HepG2 (cell line): ENCODE measurements around the gene RTEL1. TPM values are rescaled to one million over a fixed set of nuclear protein-coding genes. Genes with fewer than 3 reads are reported as not detected.

Experiments
- ARHGAP35 ChIP-seq: sonication (generic); formaldehyde crosslinking; IDR thresholded peaks from 2 replicates; pipeline ENCODE4 v1.9.0; 2022; ENCODE audit warnings: mild to moderate bottlenecking, inconsistent platforms, moderate library complexity, missing genetic modification reagents, borderline replicate concordance
- ARID4A ChIP-seq: sonication (generic); formaldehyde crosslinking; IDR thresholded peaks from 2 replicates; pipeline ENCODE4 v1.5.0; 2020; ENCODE audit warnings: mild to moderate bottlenecking, missing genetic modification reagents, borderline replicate concordance
- CEBPZ ChIP-seq: IDR thresholded peaks from 2 replicates; pipeline ENCODE4 v1.6.1; 2012; ENCODE audit warnings: low read length, improper control_type of control experiment
- DNMT1 ChIP-seq: sonication (generic); formaldehyde crosslinking; IDR thresholded peaks from 2 replicates; pipeline ENCODE4 v1.5.1; 2020; ENCODE audit warnings: mild to moderate bottlenecking, missing genetic modification reagents
- GMEB2 ChIP-seq: IDR thresholded peaks from 2 replicates; pipeline ENCODE4 v1.6.1; 2016; ENCODE audit warnings: missing biosample characterization, missing genetic modification reagents, low read depth
- HNF1A ChIP-seq, 2 experiments: sonication (generic) in 1 of 2; formaldehyde crosslinking in 1 of 2; IDR thresholded peaks; 2 replicates each; pipeline versions ENCODE4 v1.4.0 to v1.6.1; 2016 to 2020; ENCODE audit warnings: borderline replicate concordance in 1 of 2, low read depth in 1 of 2, mild to moderate bottlenecking in 1 of 2, missing genetic modification reagents in 1 of 2
- KDM4B ChIP-seq: sonication (generic); formaldehyde crosslinking; IDR thresholded peaks from 2 replicates; pipeline ENCODE4 v1.4.0; 2020; ENCODE audit warnings: missing genetic modification reagents
- KLF16 ChIP-seq, 2 experiments: sonication (generic) in 1 of 2; formaldehyde crosslinking in 1 of 2; IDR thresholded peaks; 2 replicates each; pipeline versions ENCODE4 v1.6.1 to v1.8.0; 2016 to 2023; ENCODE audit warnings: missing genetic modification reagents in 2 of 2, missing compliant biosample characterization in 1 of 2
- PAWR ChIP-seq: sonication (generic); formaldehyde crosslinking; IDR thresholded peaks from 2 replicates; pipeline ENCODE4 v1.4.0; 2020; ENCODE audit warnings: missing genetic modification reagents, mild to moderate bottlenecking, borderline replicate concordance
- RARA ChIP-seq: IDR thresholded peaks from 2 replicates; pipeline ENCODE4 v1.6.1; 2016; ENCODE audit warnings: missing genetic modification reagents, missing compliant biosample characterization
- SP140L ChIP-seq: sonication (generic); formaldehyde crosslinking; IDR thresholded peaks from 2 replicates; pipeline ENCODE4 v1.4.0; 2020; ENCODE audit warnings: missing genetic modification reagents, borderline replicate concordance
- SUZ12 ChIP-seq: fragments of 150-350 bp; IDR thresholded peaks from 2 replicates; pipeline ENCODE4 v1.6.1; 2014; ENCODE audit warnings: low read depth, low read length
- XBP1 ChIP-seq: sonication (generic); formaldehyde crosslinking; IDR thresholded peaks from 2 replicates; pipeline ENCODE4 v1.5.0; 2020; ENCODE audit warnings: missing genetic modification reagents
- ZBTB38 ChIP-seq: sonication (generic); formaldehyde crosslinking; IDR thresholded peaks from 2 replicates; pipeline ENCODE4 v1.5.1; 2020; ENCODE audit warnings: mild to moderate bottlenecking, missing genetic modification reagents
- ZNF569 ChIP-seq: sonication (generic); formaldehyde crosslinking; IDR thresholded peaks from 2 replicates; pipeline ENCODE4 v1.5.0; 2020; ENCODE audit warnings: mild to moderate bottlenecking, missing genetic modification reagents, moderate library complexity, borderline replicate concordance
- polyA plus RNA-seq, 8 experiments: library from polyadenylated mRNA; depleted of rRNA in 3 of 8; stranded (reverse) in 7 of 8; unstranded in 1 of 8; fragments of >200 nt; fragmentation: Illumina TruSeq in 4 of 8; extraction: Trizol in 4 of 8; gene quantifications; 2 replicates each; pipeline versions ENCODE4 v1.2.1 to v1.2.3, GENCODE V29; 2011 to 2016; ENCODE audit warnings: low read depth in 4 of 8, missing spikeins in 1 of 8, mixed read lengths in 1 of 8; ENCODE audit not compliant: insufficient read depth in 1 of 8
- total RNA-seq, 5 experiments: library from RNA; depleted of rRNA; stranded (reverse); fragments of >200 nt; fragmentation: Illumina TruSeq; extraction: Trizol; gene quantifications; 2 replicates each; pipeline ENCODE4 v1.2.3, GENCODE V29; 2016; ENCODE audit warnings: low read depth in 1 of 5

The RTEL1 gene
- total and polyA plus RNA-seq, 2 of the 13 experiments (the other 11 are each of a cell fraction or from before 2014, with no cell fraction given), result 21.8 to 36.4 TPM

GRCh38 chr20:63738687-63739129 lies 80.6 kb downstream of the RTEL1 start (continued):
- TF ChIP-seq ZBTB38 (CRISPR knock-in tag), result no peak
- TF ChIP-seq KDM4B, result no peak
- TF ChIP-seq ARID4A (CRISPR knock-in tag), result no peak
- no peak; the same call in 1 of the 2 replicates for TF ChIP-seq ARHGAP35 (CRISPR knock-in tag)
- TF ChIP-seq RARA (CRISPR knock-in tag), result no peak
- 0 out of 2 replicates have a peak, but pooled peaks have one; percentile 65 for TF ChIP-seq ZNF569 (CRISPR knock-in tag)
- no peak for TF ChIP-seq SP140L (CRISPR knock-in tag)
- TF ChIP-seq XBP1 (CRISPR knock-in tag), result 0 out of 2 replicates have a peak, but pooled peaks have one; percentile 19
- no peak for TF ChIP-seq GMEB2 (CRISPR knock-in tag)
- no peak for TF ChIP-seq HNF1A (IDR thresholded peaks at IDR 0.05; ENCODE audit: low read depth)
- no peak for TF ChIP-seq HNF1A (CRISPR knock-in tag; IDR thresholded peaks at IDR 0.05; ENCODE audit: borderline replicate concordance)
- TF ChIP-seq SUZ12, result no peak
- no peak for TF ChIP-seq PAWR
- no peak; the same call in 1 of the 2 replicates for TF ChIP-seq DNMT1 (CRISPR knock-in tag)
- TF ChIP-seq KLF16 (CRISPR knock-in tag; IDR thresholded peaks at IDR 0.05), result no peak
- no peak for TF ChIP-seq CEBPZ
